Fibroblast of mammary gland (primary cell): Measurements from ENCODE around the gene DAP3.
"Not testable (repeated sequence)": the region's sequence is repeated elsewhere in the genome, so short reads cannot be mapped to it uniquely, and the experiment has no call there.

Experiments
- DNase-seq: peaks from one replicate; pipeline ENCODE4 v3.0.0-alpha.2; 2010; ENCODE audit warnings: low read depth
- H3K4me3 ChIP-seq: 2 replicates; pipeline ENCODE4 v1.5.1; 2011; ENCODE audit warnings: low read depth, mild to moderate bottlenecking, low read length, moderate library complexity; ENCODE audit not compliant: control insufficient read depth
- CTCF ChIP-seq: conservative IDR thresholded peaks from 2 replicates; pipeline ENCODE4 v1.5.1; 2011; ENCODE audit warnings: low read depth, low read length, inconsistent platforms; ENCODE audit not compliant: control insufficient read depth, insufficient read depth

The DAP3 gene

GRCh38 chr1:155669233-155670162, 19.4 kb upstream of the DAP3 start:
- no peak for DNase-seq
- TF ChIP-seq CTCF: no peak
- H3K4me3 ChIP-seq: no peak overlapping the region

GRCh38 chr1:155671750-155672149, 17.1 kb upstream of the DAP3 start:
- DNase-seq: no peak
- H3K4me3 ChIP-seq: no peak overlapping the region
- no peak for TF ChIP-seq CTCF

DNA sequence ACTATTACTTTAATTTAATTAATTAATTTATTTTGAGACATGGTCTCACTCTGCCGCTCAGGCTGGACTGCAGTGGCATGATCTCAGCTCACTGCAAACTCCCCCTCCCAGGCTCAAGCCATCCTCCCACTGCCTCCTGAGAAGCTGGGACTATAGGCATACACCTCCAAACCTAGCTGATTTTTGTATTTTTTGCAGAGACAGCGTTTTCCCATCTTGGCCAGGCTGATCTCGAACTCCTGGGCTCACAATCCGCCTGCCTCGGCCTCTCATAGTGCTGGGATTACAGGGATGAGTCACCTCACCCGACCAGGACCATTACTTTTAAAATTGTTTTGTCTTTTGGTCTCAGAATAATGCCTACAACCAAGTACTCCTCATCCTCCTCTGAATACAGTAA, 15.9 kb upstream of the DAP3 start:
- TF ChIP-seq CTCF: no peak
- DNase-seq: no peak
- H3K4me3 ChIP-seq: no peak overlapping the region

- TF ChIP-seq CTCF: no peak
- no peak overlapping the region for H3K4me3 ChIP-seq
- no peak for DNase-seq
These were observed 10.9 kb upstream of the DAP3 start for GRCh38 chr1:155678027-155678426.

DNA sequence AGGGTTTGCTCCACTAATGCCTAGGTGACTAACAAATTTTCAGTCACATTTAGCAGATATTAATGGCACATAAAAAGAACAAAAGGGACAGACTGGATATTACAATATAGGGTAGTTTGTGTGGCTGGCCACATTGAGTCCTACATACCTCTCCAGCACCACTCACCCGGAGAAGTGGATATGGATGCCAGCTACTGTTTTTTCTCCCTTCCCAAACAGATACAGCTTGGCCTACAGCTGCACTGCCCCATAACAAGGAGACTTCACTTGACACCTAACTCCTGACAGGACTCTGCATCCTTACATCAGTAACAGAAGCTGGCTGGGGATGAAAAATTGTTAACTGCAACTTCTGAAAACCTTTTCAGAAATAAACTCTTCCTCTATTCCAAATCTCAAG, 9.9 kb upstream of the DAP3 start:
- not testable (repeated sequence) for H3K4me3 ChIP-seq, DNase-seq

GRCh38 chr1:155680531-155680930, 8.4 kb upstream of the DAP3 start:
- TF ChIP-seq CTCF: no peak
- DNase-seq: no peak
- no peak overlapping the region for H3K4me3 ChIP-seq

DNA sequence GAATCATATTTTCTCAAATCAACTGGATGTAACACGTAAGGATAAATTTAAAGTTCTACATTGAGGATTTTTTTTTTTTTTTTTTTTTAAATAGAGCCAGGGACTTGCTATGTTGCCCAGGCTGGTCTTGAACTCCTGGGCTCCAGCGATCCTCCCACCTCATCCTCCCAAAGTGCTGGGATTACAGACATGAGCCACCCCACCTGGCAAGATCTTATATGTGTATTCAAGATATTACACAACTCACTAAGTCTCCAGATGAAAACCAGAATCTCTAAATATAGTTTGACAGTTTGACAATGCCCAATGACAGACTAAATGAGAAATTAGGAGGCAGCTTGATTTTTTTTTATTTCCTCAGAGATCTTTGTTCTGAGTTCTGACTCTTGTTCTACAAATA, 7.1 kb upstream of the DAP3 start:
- no peak for TF ChIP-seq CTCF
- DNase-seq: no peak
- no peak overlapping the region for H3K4me3 ChIP-seq

GRCh38 chr1:155687705-155688323, 1.1 kb upstream of the DAP3 start:
- not testable (repeated sequence) for DNase-seq
- peak overlapping the region; percentile 88 for H3K4me3 ChIP-seq
